GM19240 (cell line): ENCODE data around the gene FBXO9.

Experiments
- DNase-seq: peaks from one replicate; pipeline ENCODE4 v3.0.0; 2011; ENCODE audit warnings: low spot score; ENCODE audit not compliant: insufficient read length

The FBXO9 gene

GRCh38 chr6:53133961-53134360, 68.8 kb downstream of the FBXO9 start:
- DNase-seq: no peak

GRCh38 chr6:53134601-53135235, 69.5 kb downstream of the FBXO9 start:
- no peak for DNase-seq

GRCh38 chr6:53136000-53136609, 70.9 kb downstream of the FBXO9 start:
- DNase-seq: no peak

GRCh38 chr6:53139841-53140413, 74.7 kb downstream of the FBXO9 start:
- no peak for DNase-seq

GRCh38 chr6:53142810-53143209, 77.6 kb downstream of the FBXO9 start:
- DNase-seq: no peak

- no peak for DNase-seq
These were observed 78.5 kb downstream of the FBXO9 start for GRCh38 chr6:53143710-53144109.

- DNase-seq: no peak
These were observed 79.6 kb downstream of the FBXO9 start for GRCh38 chr6:53144802-53145201.

- no peak for DNase-seq
These were observed 83.5 kb downstream of the FBXO9 start, which contains the start of gene GCM1 for GRCh38 chr6:53148684-53149083. Gene GCM1 (minus strand): TSS chr6:53148841. CDS start chr6:53145632, 3,209 bp downstream.
